Loucy (cell line): ENCODE data around the gene ABCF1.

Source experiments
- CTCF ChIP-seq: fragments of 200-600 bp; sonication (generic); conservative IDR thresholded peaks from 2 replicates; pipeline ENCODE4 v1.5.1; 2014; ENCODE audit warnings: mild to moderate bottlenecking, antibody characterized with exemption, low read length
- EZH2phosphoT487 ChIP-seq: fragments of 200-600 bp; IDR thresholded peaks from 2 replicates; pipeline ENCODE4 v1.6.1; 2018; ENCODE audit warnings: antibody characterized with exemption, mild to moderate bottlenecking, moderate library complexity, borderline replicate concordance

GRCh38 chr6:30564114-30564513 is 7.1 kb upstream of the ABCF1 start:
- no peak for TF ChIP-seq CTCF
- TF ChIP-seq EZH2phosphoT487 = no peak
